CMK (cell line): ENCODE data around the gene INSR.

Experiments used
- DNase-seq: peaks from one replicate; pipeline ENCODE4 v3.0.0-alpha.2; 2010; ENCODE audit warnings: low read depth

The INSR gene

GRCh38 chr19:7140137-7140536 is 154.1 kb downstream of the INSR start:
- no peak for DNase-seq

- DNase-seq = no peak
Measured at GRCh38 chr19:7139095-7139494, 155.1 kb downstream of the INSR start.

DNA sequence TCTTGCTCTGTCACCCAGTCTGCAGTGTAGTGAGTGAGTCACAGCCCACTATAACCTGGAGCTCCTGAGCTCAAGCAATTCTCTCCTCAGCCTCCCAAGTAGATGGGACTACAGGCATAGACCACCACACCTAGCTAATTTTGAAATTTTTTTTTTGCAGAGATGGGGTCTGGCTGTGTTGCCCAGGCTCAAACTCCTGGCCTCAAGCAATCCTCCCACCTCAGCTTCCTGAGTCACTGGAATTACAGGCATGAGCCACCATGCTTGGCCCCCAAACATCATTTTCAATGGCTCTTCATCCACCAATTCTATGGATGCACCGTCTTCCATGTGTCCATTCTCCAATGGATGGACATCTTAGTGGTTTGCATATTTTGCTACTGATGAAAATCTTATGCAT is 155.8 kb downstream of the INSR start:
- no peak for DNase-seq

GRCh38 chr19:7137120-7137519 is 157.1 kb downstream of the INSR start:
- no peak for DNase-seq

DNA sequence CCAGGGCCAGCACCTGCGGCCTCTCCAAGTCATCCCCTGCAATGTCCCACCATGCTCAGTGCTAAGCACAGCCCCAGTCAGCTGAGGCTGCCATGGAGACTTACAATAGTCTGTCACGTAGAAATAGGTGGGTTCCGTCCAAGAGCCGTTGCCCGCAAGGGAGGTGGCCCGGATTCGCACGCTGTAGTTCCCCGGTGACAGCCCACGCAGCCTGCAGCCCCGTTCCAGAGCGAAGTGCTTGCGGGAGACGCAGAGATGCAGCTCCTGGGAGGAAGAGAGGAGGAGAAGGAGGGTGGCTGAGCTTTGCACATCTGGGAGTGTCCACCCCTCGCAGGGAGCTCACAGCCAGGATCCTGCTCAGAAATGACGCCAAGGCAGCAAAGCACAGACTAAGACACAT is 162.2 kb downstream of the INSR start:
- DNase-seq = no peak

GRCh38 chr19:7130043-7130442 is 164.2 kb downstream of the INSR start:
- DNase-seq = no peak

DNA sequence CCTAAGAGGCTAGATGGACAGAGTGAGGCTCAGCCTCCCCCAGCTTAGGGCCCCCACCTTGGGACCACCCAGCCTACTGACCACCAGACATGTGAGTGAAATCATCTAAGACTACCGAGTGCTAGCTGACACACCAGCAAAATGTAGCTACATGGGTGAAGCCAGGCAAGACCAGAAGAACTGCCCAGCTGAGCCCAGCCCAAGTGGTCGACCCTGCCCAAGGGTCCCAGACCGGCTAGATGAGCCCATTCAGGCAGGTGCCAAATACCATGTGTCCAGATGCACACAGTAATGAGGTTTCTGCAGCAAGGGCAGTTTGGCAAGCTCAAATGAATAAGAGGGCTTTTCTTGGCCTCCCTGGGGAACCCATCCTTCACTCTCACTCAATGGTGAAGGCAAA is 168.1 kb downstream of the INSR start:
- no peak for DNase-seq

DNA sequence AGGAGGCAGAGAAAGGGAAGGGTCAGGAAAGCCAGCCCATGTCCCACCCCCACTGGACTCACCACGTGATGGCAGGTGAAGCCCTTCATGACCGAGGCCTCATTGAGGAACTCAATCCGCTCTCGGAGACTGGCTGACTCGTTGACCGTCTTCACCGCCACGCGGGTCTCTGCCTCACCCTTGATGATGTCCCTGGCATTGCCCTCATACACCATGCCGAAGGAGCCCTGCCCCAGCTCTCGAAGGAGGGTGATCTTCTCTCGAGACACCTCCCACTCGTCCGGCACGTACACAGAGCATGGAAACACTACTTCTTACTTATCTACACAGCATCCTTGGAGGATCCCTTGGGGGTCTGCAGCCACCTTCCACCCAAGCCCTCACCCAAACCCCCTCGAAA is 169.0 kb downstream of the INSR start:
- DNase-seq = no peak

DNA sequence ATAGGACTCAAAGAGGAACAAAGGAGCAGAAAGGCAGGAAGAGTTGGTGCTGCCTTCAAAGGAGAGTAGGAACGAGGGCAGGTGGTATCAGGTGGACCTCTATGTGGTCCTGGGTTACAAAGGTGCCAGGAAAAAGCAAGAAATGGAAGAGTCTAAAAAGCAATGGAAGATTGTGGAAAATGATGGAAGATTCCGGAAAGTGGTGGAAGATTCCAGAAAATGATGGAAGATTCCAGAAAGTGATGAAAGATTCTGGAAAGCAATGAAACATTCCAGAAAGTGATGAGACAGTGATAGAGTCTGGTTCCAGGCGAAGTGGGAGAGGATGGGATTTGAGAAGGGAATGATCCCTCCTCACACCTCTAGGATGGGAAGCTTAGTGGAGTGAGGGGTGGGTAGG is 169.4 kb downstream of the INSR start:
- DNase-seq = no peak

GRCh38 chr19:7122701-7123100 is 171.5 kb downstream of the INSR start:
- no peak for DNase-seq

DNA sequence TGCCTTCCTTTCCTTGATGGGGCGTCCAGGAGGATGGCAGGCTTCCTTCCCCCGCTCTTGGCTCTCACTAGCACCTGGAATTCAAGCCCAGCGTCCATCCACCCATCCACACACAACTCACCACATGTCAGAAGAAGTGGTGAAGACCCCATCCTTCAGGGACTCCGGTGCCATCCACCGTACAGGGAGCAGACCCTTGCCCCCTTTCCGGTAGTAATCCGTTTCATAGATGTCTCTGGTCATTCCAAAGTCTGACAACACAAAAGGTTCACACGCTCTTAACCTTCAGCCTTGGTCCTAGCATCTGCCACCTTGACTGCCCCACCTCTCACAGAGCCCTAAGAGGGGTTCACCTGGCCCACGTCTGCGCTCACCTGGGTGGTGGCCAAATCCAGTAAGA is 173.7 kb downstream of the INSR start:
- DNase-seq = no peak

GRCh38 chr19:7119582-7119981 is 174.6 kb downstream of the INSR start:
- DNase-seq = no peak

GRCh38 chr19:7117248-7117647 is 177.0 kb downstream of the INSR start:
- DNase-seq = no peak

GRCh38 chr19:7115721-7116120 is 178.5 kb downstream of the INSR start:
- no peak for DNase-seq

DNA sequence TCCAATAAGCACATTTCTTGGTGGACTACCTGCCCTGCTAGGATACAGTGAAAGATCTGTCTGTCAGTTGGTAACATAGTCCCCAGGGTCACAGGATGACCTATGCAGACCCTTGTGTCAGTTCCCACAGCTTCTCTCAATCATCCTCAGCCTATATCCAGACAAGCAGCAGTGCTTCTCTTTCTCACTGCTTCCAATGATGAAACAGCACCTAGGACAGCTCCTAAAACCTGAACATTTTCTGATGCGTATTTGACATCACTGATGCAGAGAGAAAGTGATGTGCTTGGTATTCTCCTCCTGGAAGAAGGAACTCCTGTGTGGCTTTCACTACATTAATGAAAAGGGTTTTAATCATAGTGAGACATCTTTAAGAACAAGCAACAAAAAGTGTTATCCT is 181.0 kb downstream of the INSR start:
- DNase-seq = no peak

DNA sequence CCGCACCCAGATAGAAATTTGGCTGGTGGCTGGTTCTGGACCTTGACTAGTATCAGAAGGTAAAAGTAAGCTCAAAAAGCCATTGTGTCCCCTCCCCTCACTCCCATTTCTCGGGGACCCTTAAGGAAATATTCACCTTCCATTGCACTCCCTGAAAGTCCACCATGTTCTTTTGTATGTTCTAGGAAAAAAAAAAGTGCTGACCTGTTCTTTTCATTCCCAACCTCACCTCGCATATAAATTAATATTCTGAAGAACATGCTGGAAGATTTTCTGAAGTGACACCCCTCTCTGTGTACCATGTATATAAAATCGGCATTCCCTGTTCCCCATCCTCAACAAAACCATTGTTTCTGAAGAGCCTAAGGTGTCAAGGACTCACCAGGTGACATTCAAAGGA is 181.5 kb downstream of the INSR start:
- no peak for DNase-seq

GRCh38 chr19:7109678-7110289 is 184.4 kb downstream of the INSR start:
- no peak for DNase-seq

- DNase-seq = no peak
Measured at GRCh38 chr19:7106711-7107657, 187.2 kb downstream of the INSR start.

- DNase-seq = no peak
Measured at GRCh38 chr19:7104747-7105447, 189.3 kb downstream of the INSR start.

- no peak for DNase-seq
Measured at GRCh38 chr19:7101498-7102253, 192.5 kb downstream of the INSR start.

DNA sequence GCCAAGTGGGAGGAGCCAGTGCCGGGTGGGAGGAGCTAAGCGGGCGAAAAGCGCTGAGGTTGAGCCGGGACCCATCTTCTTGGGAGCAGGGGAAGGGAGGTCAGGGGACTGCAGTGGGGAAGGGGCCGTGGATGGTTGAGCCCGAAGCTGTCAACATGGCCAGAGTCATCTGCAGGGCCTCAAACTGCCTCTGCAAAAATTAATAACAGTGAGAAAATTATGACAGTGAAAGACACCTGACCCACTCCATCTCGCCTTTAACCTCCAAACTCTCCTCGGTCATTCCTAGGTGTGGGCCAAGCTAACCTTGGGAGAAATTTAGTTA is 194.7 kb downstream of the INSR start:
- DNase-seq = no peak
